ENCODE measurements around the gene PFN1. TPM values are rescaled to one million over a fixed set of nuclear protein-coding genes. Genes with fewer than 3 reads are reported as not detected.
A peak's percentile ranks its signal among the peaks of the same experiment; 100 is the strongest.

The PFN1 gene
- total RNA-seq, 2 experiments from 2014 or later = 1,907 to 1,923 TPM

DNA sequence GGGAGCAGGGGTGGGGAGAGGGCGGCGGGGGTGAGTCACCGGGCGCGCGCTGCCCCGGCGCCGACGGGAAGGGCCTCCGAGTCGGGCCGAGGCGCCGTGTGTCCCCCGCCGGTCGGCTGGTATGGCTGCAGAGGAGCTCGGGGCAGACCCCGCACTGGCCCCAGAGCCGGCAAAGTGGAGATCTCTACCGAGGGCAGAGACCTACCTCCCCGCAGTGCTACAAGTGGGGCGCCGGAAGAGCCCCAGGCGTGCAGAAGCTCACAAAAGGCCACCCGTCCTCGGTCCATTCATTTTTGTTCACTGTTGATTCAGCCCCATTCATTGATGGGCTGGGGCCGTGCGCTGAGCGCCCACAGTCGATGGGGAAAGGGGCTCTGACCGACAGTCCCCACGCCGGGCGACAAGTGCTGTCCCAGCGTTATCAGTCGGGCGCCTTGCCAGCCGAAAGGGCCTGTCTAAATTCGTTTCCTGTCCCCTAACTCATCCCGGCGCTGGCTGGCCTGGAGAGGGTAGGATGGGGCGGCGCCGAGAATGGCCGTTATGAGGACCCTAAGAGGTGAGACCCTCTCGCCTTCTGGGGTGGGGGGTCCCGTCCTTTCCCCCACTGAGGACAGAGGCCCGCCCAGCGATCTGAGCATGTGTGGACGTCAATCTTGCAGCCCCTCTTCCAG lies 1.9 kb upstream of the PFN1 start:
- ChIA-PET CTCF (interaction anchor here (0.6 to 1.0 kb wide), 2 partner anchors 17 to 112 kb away, joined by 3 read pairs; no protein-coding TSS in a partner anchor), POLR2A (interaction anchor here (0.5 to 21.0 kb wide), 7 partner anchors 9 to 104 kb away, joined by 3 to 346 read pairs (median 3); partner anchors contain the start of genes C17orf107, RNF167, SLC25A11 and SPAG7)
- peak; percentile 58 for DNase-seq
- Mint-ChIP-seq H3K4me1 (ENCODE audit: low read depth) (peaks cover 29% of the 10 kb centered on the region), H3K27me3 (no peaks in the 10 kb centered on the region), H3K27ac (peak overlapping the region; percentile 97), H3K36me3 (peaks cover 24% of the 10 kb centered on the region), H3K4me3 (peak overlapping the region; percentile 88), H3K9me3 (no peaks in the 10 kb centered on the region)
- intact Hi-C loops (cut with micrococcal nuclease) = no loop called here

GRCh38 chr17:4949321-4950074 lies 1.2 kb upstream of the PFN1 start:
- H3K36me3 Mint-ChIP-seq = peaks cover 31% of the 10 kb centered on the region
- no peaks in the 10 kb centered on the region for H3K27me3 Mint-ChIP-seq
- peaks cover 36% of the 10 kb centered on the region for H3K4me1 Mint-ChIP-seq (ENCODE audit: low read depth)
- ChIA-PET CTCF (interaction anchor here (1.0 to 1.1 kb wide), 2 partner anchors 16 to 18 kb away, joined by 3 read pairs; no protein-coding TSS in a partner anchor), POLR2A (interaction anchor here (0.5 to 21.0 kb wide), 7 partner anchors 10 to 50 kb away, joined by 3 to 346 read pairs (median 3); partner anchors contain the start of genes C17orf107, RNF167, SLC25A11 and SPAG7)
- intact Hi-C loops (cut with micrococcal nuclease) = loop anchor here (1.0 to 10.0 kb wide), 5 partner anchors 48 to 805 kb away; partner anchors contain the start of genes CYB5D2, DERL2, INCA1 and KIF1C
- peak overlapping the region; percentile 95 for H3K27ac Mint-ChIP-seq
- peak overlapping the region; percentile 90 for H3K4me3 Mint-ChIP-seq
- DNase-seq = peak; percentile 85
- no peaks in the 10 kb centered on the region for H3K9me3 Mint-ChIP-seq

- intact Hi-C loops (cut with micrococcal nuclease) = loop anchor here (1.0 to 10.0 kb wide), 7 partner anchors 9 to 804 kb away; partner anchors contain the start of genes CYB5D2, DERL2, INCA1 and KIF1C
- Mint-ChIP-seq H3K4me3 (peak overlapping the region; percentile 90), H3K4me1 (ENCODE audit: low read depth) (peaks cover 41% of the 10 kb centered on the region), H3K27me3 (no peaks in the 10 kb centered on the region), H3K9me3 (no peaks in the 10 kb centered on the region), H3K36me3 (peaks cover 36% of the 10 kb centered on the region), H3K27ac (peak overlapping the region; percentile 95)
- ChIA-PET CTCF (interaction anchor here (1.1 kb wide), 1 partner anchor 17 kb away, joined by 3 read pairs; no protein-coding TSS in a partner anchor), POLR2A (interaction anchor here (0.6 to 21.0 kb wide), 6 partner anchors 10 to 49 kb away, joined by 3 to 346 read pairs (median 12); partner anchors contain the start of genes C17orf107, CAMTA2, RNF167 and SLC25A11)
- DNase-seq = peak; percentile 85
Measured at GRCh38 chr17:4948931-4949320, 596 bp upstream of the PFN1 start.

DNA sequence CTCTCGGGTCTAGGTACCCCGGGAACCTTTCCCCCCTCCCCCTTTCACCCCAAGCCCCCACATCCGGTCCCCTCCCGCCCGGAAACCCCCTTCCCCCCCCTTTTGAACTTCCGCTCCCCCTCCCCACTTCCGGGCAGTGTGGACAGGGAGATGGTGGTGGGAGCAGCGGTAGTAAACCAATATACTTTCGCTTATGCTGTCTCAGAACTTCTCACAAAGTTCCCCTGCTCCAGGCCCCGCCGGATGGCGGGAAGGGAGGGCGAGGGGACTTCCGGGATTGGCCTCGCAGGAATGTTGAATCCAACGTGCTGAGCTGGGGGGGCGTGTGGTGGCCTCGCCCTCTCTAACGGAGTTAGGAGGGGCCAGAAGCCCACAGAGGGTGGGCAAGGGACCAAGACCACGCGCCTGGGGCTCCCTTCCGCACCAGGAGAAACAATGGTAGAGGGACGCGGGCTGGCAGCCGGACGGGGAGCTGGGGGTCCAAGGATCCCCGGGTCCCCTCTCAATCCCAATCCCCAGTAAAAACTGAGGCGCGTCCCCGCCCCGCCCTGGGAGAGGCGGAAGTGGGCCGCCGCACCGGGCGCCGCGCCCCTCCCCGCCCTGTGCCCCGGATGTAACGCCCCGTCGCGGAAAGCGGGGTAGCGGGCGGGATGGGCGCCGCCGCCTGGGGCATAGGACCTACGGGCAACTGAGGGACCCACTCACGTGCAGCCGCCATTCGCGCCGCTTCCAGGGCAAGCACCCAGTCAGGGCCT lies 742 bp downstream of the PFN1 start:
- DNase-seq = peak; percentile 87
- Mint-ChIP-seq H3K4me3 (peak overlapping the region; percentile 90), H3K36me3 (peaks cover 45% of the 10 kb centered on the region), H3K27me3 (no peaks in the 10 kb centered on the region), H3K27ac (peak overlapping the region; percentile 95), H3K9me3 (no peaks in the 10 kb centered on the region), H3K4me1 (ENCODE audit: low read depth) (peaks cover 52% of the 10 kb centered on the region)
- CTCF ChIA-PET = interaction anchor here (2.3 kb wide), 1 partner anchor 19 kb away, joined by 10 read pairs; the partner anchor contains the start of gene SPAG7
- intact Hi-C loops (cut with micrococcal nuclease) = loop anchor here (1.0 to 10.0 kb wide), 6 partner anchors 7 to 803 kb away; partner anchors contain the start of genes CYB5D2, DERL2, MED11 and MIS12
- POLR2A ChIA-PET = interaction anchor here (1.1 to 21.0 kb wide), 5 partner anchors 8 to 50 kb away, joined by 5 to 346 read pairs (median 13); partner anchors contain the start of genes C17orf107, CAMTA2, INCA1 and KIF1C

DNA sequence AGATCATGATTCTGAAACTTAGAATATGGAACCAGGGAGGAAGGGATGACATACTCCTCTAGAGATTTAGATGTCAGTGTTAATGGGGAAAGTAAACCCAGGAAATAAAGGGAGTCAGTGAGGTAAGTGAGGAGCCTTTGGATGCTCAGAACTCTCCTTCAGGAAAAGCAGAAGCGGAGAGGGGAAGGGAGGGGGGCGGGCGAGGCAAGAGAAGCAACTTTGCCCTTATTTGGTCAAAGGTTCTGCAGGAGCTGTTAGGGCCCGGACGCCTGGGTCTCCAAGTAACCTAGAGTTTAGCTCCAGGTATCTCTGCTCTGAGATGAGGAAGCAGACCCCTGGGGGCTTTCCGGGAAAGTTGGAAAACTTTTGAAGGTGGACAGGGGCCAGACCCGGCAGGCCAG lies 1.3 kb downstream of the PFN1 start:
- Mint-ChIP-seq H3K9me3 (no peaks in the 10 kb centered on the region), H3K27ac (peak overlapping the region; percentile 95), H3K4me3 (peak overlapping the region; percentile 90), H3K27me3 (no peaks in the 10 kb centered on the region), H3K36me3 (peaks cover 51% of the 10 kb centered on the region), H3K4me1 (ENCODE audit: low read depth) (peaks cover 57% of the 10 kb centered on the region)
- POLR2A ChIA-PET = interaction anchor here (1.8 to 21.0 kb wide), 4 partner anchors 8 to 47 kb away, joined by 10 to 346 read pairs (median 38); partner anchors contain the start of genes C17orf107, CAMTA2, RNF167 and SLC25A11
- CTCF ChIA-PET = interaction anchor here (2.3 kb wide), 1 partner anchor 20 kb away, joined by 10 read pairs; the partner anchor contains the start of gene SPAG7
- no peak for DNase-seq
- intact Hi-C loops (cut with micrococcal nuclease) = loop anchor here (5.0 to 10.0 kb wide), 4 partner anchors 215 to 802 kb away; partner anchors contain the start of genes CYB5D2, DERL2, MED11 and MIS12

- POLR2A ChIA-PET = interaction anchor here (1.3 to 21.0 kb wide), 4 partner anchors 13 to 46 kb away, joined by 3 to 346 read pairs (median 8); partner anchors contain the start of genes C17orf107 and SPAG7
Measured at GRCh38 chr17:4946312-4946976, 1.9 kb downstream of the PFN1 start.

GRCh38 chr17:4945944-4946280 lies 2.4 kb downstream of the PFN1 start:
- ChIA-PET CTCF (interaction anchor here (2.3 kb wide), 1 partner anchor 21 kb away, joined by 10 read pairs; the partner anchor contains the start of gene SPAG7), POLR2A (interaction anchor here (1.2 to 21.0 kb wide), 5 partner anchors 13 to 46 kb away, joined by 3 to 346 read pairs (median 4); partner anchors contain the start of genes C17orf107 and SPAG7)
- Mint-ChIP-seq H3K27me3 (no peaks in the 10 kb centered on the region), H3K27ac (peak overlapping the region; percentile 95), H3K9me3 (no peaks in the 10 kb centered on the region), H3K36me3 (peaks cover 62% of the 10 kb centered on the region), H3K4me1 (ENCODE audit: low read depth) (peaks cover 56% of the 10 kb centered on the region), H3K4me3 (peak overlapping the region; percentile 90)
- intact Hi-C loops (cut with micrococcal nuclease) = loop anchor here (5.0 to 10.0 kb wide), 4 partner anchors 214 to 801 kb away; partner anchors contain the start of genes CYB5D2, DERL2, MED11 and MIS12
- no peak for DNase-seq

More at GRCh38 chr17:4946312-4946976, 1.9 kb downstream of the PFN1 start:
- H3K9me3 Mint-ChIP-seq = no peaks in the 10 kb centered on the region
- H3K27ac Mint-ChIP-seq = peak overlapping the region; percentile 95
- intact Hi-C loops (cut with micrococcal nuclease) = loop anchor here (5.0 to 10.0 kb wide), 4 partner anchors 214 to 802 kb away; partner anchors contain the start of genes CYB5D2, DERL2, MED11 and MIS12
- H3K4me1 Mint-ChIP-seq (ENCODE audit: low read depth) = peaks cover 58% of the 10 kb centered on the region
- DNase-seq = no peak
- peaks cover 57% of the 10 kb centered on the region for H3K36me3 Mint-ChIP-seq
- H3K4me3 Mint-ChIP-seq = peak overlapping the region; percentile 90
- H3K27me3 Mint-ChIP-seq = no peaks in the 10 kb centered on the region
- CTCF ChIA-PET = interaction anchor here (2.3 kb wide), 1 partner anchor 20 kb away, joined by 10 read pairs; the partner anchor contains the start of gene SPAG7

DNA sequence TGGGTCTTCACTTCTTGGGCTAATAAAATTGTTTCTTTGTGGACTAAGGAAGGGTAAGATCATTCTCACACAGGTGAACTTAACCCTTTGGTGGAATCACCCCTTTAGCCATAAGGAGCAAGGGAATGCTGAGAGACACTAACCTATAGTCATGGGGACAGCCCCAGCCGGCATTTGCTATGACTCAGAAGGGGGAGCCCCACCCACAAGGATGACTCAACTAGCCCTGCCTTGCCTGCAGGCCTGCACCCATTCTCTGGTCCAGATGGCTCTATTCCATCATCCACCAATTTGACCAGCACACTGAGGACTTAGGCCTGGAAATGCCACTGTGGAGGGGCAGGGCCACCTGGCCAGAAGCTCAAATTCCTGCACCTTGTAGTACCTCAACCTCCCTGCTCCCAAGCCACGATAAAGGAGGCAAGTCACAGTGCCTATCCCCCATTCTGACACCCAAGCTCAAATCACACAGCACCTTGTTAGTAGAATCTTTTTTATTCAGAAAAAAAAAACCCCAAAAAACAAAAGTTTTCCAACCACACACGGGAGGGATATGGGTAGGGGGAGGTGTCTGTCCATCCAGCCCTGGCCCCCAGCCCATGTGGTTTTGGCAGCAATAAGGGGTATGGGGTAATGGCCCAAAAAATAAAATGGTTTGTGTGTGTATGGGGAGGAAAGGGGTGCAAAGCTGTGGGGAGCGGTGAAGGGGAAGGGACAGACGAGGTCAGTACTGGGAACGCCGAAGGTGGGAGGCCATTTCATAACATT lies 3.0 kb downstream of the PFN1 start:
- Mint-ChIP-seq H3K9me3 (no peaks in the 10 kb centered on the region), H3K4me1 (ENCODE audit: low read depth) (peaks cover 52% of the 10 kb centered on the region), H3K36me3 (peaks cover 66% of the 10 kb centered on the region), H3K27ac (peak overlapping the region; percentile 95), H3K27me3 (no peaks in the 10 kb centered on the region), H3K4me3 (peak overlapping the region; percentile 90)
- peak; percentile 94 for DNase-seq
- ChIA-PET CTCF (interaction anchor here (2.3 kb wide), 1 partner anchor 21 kb away, joined by 10 read pairs; the partner anchor contains the start of gene SPAG7), POLR2A (interaction anchor here (1.1 to 21.0 kb wide), 7 partner anchors 8 to 45 kb away, joined by 3 to 346 read pairs (median 4); partner anchors contain the start of genes C17orf107 and SPAG7)
- intact Hi-C loops (cut with micrococcal nuclease) = loop anchor here (5.0 to 10.0 kb wide), 4 partner anchors 213 to 801 kb away; partner anchors contain the start of genes CYB5D2, DERL2, MED11 and MIS12

- ChIA-PET CTCF (no interaction called here), POLR2A (interaction anchor here (1.1 to 21.0 kb wide), 5 partner anchors 9 to 45 kb away, joined by 3 to 346 read pairs (median 3); partner anchors contain the start of gene SPAG7)
- peak overlapping the region; percentile 95 for H3K27ac Mint-ChIP-seq
- peaks cover 1% of the 10 kb centered on the region for H3K27me3 Mint-ChIP-seq
- intact Hi-C loops (cut with micrococcal nuclease) = loop anchor here (5.0 to 10.0 kb wide), 5 partner anchors 43 to 800 kb away; partner anchors contain the start of genes CAMTA2, CYB5D2, DERL2 and MED11
- peak; percentile 51 for DNase-seq
- H3K36me3 Mint-ChIP-seq = peaks cover 71% of the 10 kb centered on the region
- H3K9me3 Mint-ChIP-seq = no peaks in the 10 kb centered on the region
- peaks cover 52% of the 10 kb centered on the region for H3K4me1 Mint-ChIP-seq (ENCODE audit: low read depth)
- H3K4me3 Mint-ChIP-seq = peak overlapping the region; percentile 90
Measured at GRCh38 chr17:4944554-4945175, 3.7 kb downstream of the PFN1 start.

All from activated CD4-positive, alpha-beta memory T cell treated with anti-CD3 and anti-CD28 coated beads for 36 hours (primary cell).